GM20431 (cell line): ENCODE data around the gene TUBB2B.
"Not testable (repeated sequence)": the region's sequence is repeated elsewhere in the genome, so short reads cannot be mapped to it uniquely, and the experiment has no call there.

Experiments
- in situ Hi-C: fragments of 300-500 bp; cut with MseI, MboI; formaldehyde crosslinking; loops from one replicate; pipeline ENCODE4 v1.15.0; 2020; ENCODE audit warnings: low sequenced_read_pairs; ENCODE audit not compliant: unreplicated experiment

TUBB2B gene

GRCh38 chr6:3214898-3215297 lies 12.6 kb downstream of the TUBB2B start:
- in situ Hi-C loops: no loop called here

- in situ Hi-C loops: no loop called here
Measured at GRCh38 chr6:3213334-3213695, 14.1 kb downstream of the TUBB2B start.

GRCh38 chr6:3212261-3212660 lies 15.2 kb downstream of the TUBB2B start:
- in situ Hi-C loops: no loop called here

- in situ Hi-C loops: no loop called here
Measured at GRCh38 chr6:3211681-3212080, 15.8 kb downstream of the TUBB2B start.

GRCh38 chr6:3210024-3210610 lies 17.3 kb downstream of the TUBB2B start:
- in situ Hi-C loops: no loop called here

- in situ Hi-C loops: no loop called here
Measured at GRCh38 chr6:3209114-3210023, 18.1 kb downstream of the TUBB2B start.

- in situ Hi-C loops: no loop called here
Measured at GRCh38 chr6:3208775-3209113, 18.7 kb downstream of the TUBB2B start.

- in situ Hi-C loops: no loop called here
Measured at GRCh38 chr6:3208098-3208774, 19.2 kb downstream of the TUBB2B start.

- in situ Hi-C loops: no loop called here
Measured at GRCh38 chr6:3206339-3207015, 21.0 kb downstream of the TUBB2B start.

GRCh38 chr6:3205913-3206312 lies 21.5 kb downstream of the TUBB2B start:
- in situ Hi-C loops: no loop called here

- in situ Hi-C loops: no loop called here
Measured at GRCh38 chr6:3204921-3205320, 22.5 kb downstream of the TUBB2B start.

GRCh38 chr6:3202999-3203696 lies 24.3 kb downstream of the TUBB2B start:
- in situ Hi-C loops: no loop called here

GRCh38 chr6:3201388-3201787 lies 26.1 kb downstream of the TUBB2B start:
- in situ Hi-C loops: no loop called here

GRCh38 chr6:3200682-3201081 lies 26.8 kb downstream of the TUBB2B start:
- in situ Hi-C loops: no loop called here

- in situ Hi-C loops: no loop called here
Measured at GRCh38 chr6:3199382-3199781, 28.1 kb downstream of the TUBB2B start.

- in situ Hi-C loops: not testable (repeated sequence)
Measured at GRCh38 chr6:3197734-3198133, 29.7 kb downstream of the TUBB2B start.

- in situ Hi-C loops: no loop called here
Measured at GRCh38 chr6:3196770-3197169, 30.7 kb downstream of the TUBB2B start.

GRCh38 chr6:3195695-3196497 lies 31.6 kb downstream of the TUBB2B start:
- in situ Hi-C loops: no loop called here

- in situ Hi-C loops: no loop called here
Measured at GRCh38 chr6:3195420-3195694, 32.1 kb downstream of the TUBB2B start.
